ENCODE measurements around the gene ADAMTS16.

- TF ChIP-seq POLR2A (IDR thresholded peaks at IDR 0.05) (no peak), POLR2AphosphoS5 (IDR thresholded peaks at IDR 0.05) (no peak), CTCF (IDR thresholded peaks at IDR 0.05 in 8 of 11, conservative IDR thresholded peaks at IDR 0.05 in 3 of 11) (no peak)
Measured at GRCh38 chr5:5360363-5360940, 220.3 kb downstream of the ADAMTS16 start.
